NB4 (cell line): Measurements from ENCODE around the gene TMA7.
A peak's percentile ranks its signal among the peaks of the same experiment; 100 is the strongest.

Source experiments
- DNase-seq: peaks from one replicate; pipeline ENCODE4 v3.0.0; 2010; ENCODE audit warnings: low read depth
- H3K4me3 ChIP-seq: one replicate; pipeline ENCODE4 v1.5.1; 2011; ENCODE audit warnings: mild to moderate bottlenecking, low read depth, low read length, moderate library complexity
- CTCF ChIP-seq: IDR thresholded peaks from one replicate; pipeline ENCODE4 v1.5.1; 2012; ENCODE audit warnings: low read depth, low read length
- MAX ChIP-seq: IDR thresholded peaks from 2 replicates; pipeline ENCODE4 v1.6.1; 2011; ENCODE audit warnings: low read depth, low read length
- MYC ChIP-seq: IDR thresholded peaks from 2 replicates; pipeline ENCODE4 v1.6.1; 2011; ENCODE audit warnings: low read depth, low read length
- POLR2A ChIP-seq: IDR thresholded peaks from 2 replicates; pipeline ENCODE4 v1.6.1; 2011; ENCODE audit warnings: mild to moderate bottlenecking; ENCODE audit not compliant: insufficient read length; ENCODE audit errors: extremely low read depth

Gene TMA7

GRCh38 chr3:48467473-48468267 lies 27.6 kb downstream of the TMA7 start:
- peak overlapping the region; percentile 69 for H3K4me3 ChIP-seq
- no peak for DNase-seq

GRCh38 chr3:48468329-48468731 lies 28.3 kb downstream of the TMA7 start:
- DNase-seq = no peak
- H3K4me3 ChIP-seq = no peak overlapping the region
- no peak for TF ChIP-seq MAX
- TF ChIP-seq MYC = no peak
- TF ChIP-seq CTCF = no peak
- TF ChIP-seq POLR2A = no peak

More at GRCh38 chr3:48467473-48468267, 27.6 kb downstream of the TMA7 start:
- TF ChIP-seq CTCF (no peak), POLR2A (no peak), MAX (no peak), MYC (no peak)

GRCh38 chr3:48469046-48469915 lies 29.2 kb downstream of the TMA7 start:
- no peak for DNase-seq
- no peak overlapping the region for H3K4me3 ChIP-seq
- no peak for TF ChIP-seq POLR2A
- no peak for TF ChIP-seq MYC
- no peak for TF ChIP-seq CTCF
- no peak for TF ChIP-seq MAX

- no peak overlapping the region for H3K4me3 ChIP-seq
- no peak for DNase-seq
- TF ChIP-seq CTCF (no peak), MAX (no peak), MYC (no peak), POLR2A (no peak)
These were observed 30.2 kb downstream of the TMA7 start for GRCh38 chr3:48470286-48470685.

- TF ChIP-seq MAX = peak; percentile 76
- TF ChIP-seq POLR2A = no peak
- TF ChIP-seq MYC = peak; percentile 40; the same call in 1 of the 2 replicates
- TF ChIP-seq CTCF = no peak
- no peak for DNase-seq
- H3K4me3 ChIP-seq = peak overlapping the region; percentile 95
These were observed 32.5 kb downstream of the TMA7 start for GRCh38 chr3:48472673-48472922.
